G401.6 (cell line): ENCODE measurements around the gene GRAMD2B.
"Not testable (repeated sequence)": the region's sequence is repeated elsewhere in the genome, so short reads cannot be mapped to it uniquely, and the experiment has no call there.

Experiments used
- FAIRE-seq: peaks from 2 replicates; lab custom pipeline; 2012; peaks lifted over from hg19 to GRCh38; lab: Jason Lieb, UNC

The GRAMD2B gene

GRCh38 chr5:126450907-126451306 is 27.7 kb downstream of the GRAMD2B start:
- no peak for FAIRE-seq

GRCh38 chr5:126452477-126452876 is 29.3 kb downstream of the GRAMD2B start:
- FAIRE-seq, result no peak

- FAIRE-seq, result no peak
Measured at GRCh38 chr5:126454081-126454480, 30.9 kb downstream of the GRAMD2B start.

GRCh38 chr5:126454535-126454934 is 31.3 kb downstream of the GRAMD2B start:
- no peak for FAIRE-seq

GRCh38 chr5:126455264-126455663 is 32.1 kb downstream of the GRAMD2B start:
- FAIRE-seq, result no peak

- FAIRE-seq, result no peak
Measured at GRCh38 chr5:126455728-126456127, 32.5 kb downstream of the GRAMD2B start.

- FAIRE-seq, result no peak
Measured at GRCh38 chr5:126456217-126456820, 33.1 kb downstream of the GRAMD2B start.

GRCh38 chr5:126460459-126460858 is 37.2 kb downstream of the GRAMD2B start:
- FAIRE-seq, result no peak

GRCh38 chr5:126460977-126461376 is 37.8 kb downstream of the GRAMD2B start:
- FAIRE-seq, result no peak

GRCh38 chr5:126461838-126462237 is 38.6 kb downstream of the GRAMD2B start:
- FAIRE-seq, result no peak

- FAIRE-seq, result no peak
Measured at GRCh38 chr5:126462239-126463014, 39.2 kb downstream of the GRAMD2B start.

GRCh38 chr5:126464016-126464415 is 40.8 kb downstream of the GRAMD2B start:
- no peak for FAIRE-seq

GRCh38 chr5:126464959-126465358 is 41.8 kb downstream of the GRAMD2B start:
- FAIRE-seq, result no peak

- no peak for FAIRE-seq
Measured at GRCh38 chr5:126468091-126468490, 44.9 kb downstream of the GRAMD2B start.

GRCh38 chr5:126469536-126470316 is 46.5 kb downstream of the GRAMD2B start:
- FAIRE-seq, result no peak

GRCh38 chr5:126470529-126470928 is 47.3 kb downstream of the GRAMD2B start:
- FAIRE-seq, result not testable (repeated sequence)

- no peak for FAIRE-seq
Measured at GRCh38 chr5:126471247-126471646, 48.0 kb downstream of the GRAMD2B start.

- FAIRE-seq, result no peak
Measured at GRCh38 chr5:126471875-126472537, 48.8 kb downstream of the GRAMD2B start.

- FAIRE-seq, result no peak
Measured at GRCh38 chr5:126472538-126472889, 49.3 kb downstream of the GRAMD2B start.

- FAIRE-seq, result no peak
Measured at GRCh38 chr5:126477294-126478117, 54.3 kb downstream of the GRAMD2B start.

- FAIRE-seq, result no peak
Measured at GRCh38 chr5:126479810-126480209, 56.6 kb downstream of the GRAMD2B start.

- no peak for FAIRE-seq
Measured at GRCh38 chr5:126480824-126481223, 57.6 kb downstream of the GRAMD2B start.
